ENCODE measurements around the gene OTOG.

OTOG gene

DNA sequence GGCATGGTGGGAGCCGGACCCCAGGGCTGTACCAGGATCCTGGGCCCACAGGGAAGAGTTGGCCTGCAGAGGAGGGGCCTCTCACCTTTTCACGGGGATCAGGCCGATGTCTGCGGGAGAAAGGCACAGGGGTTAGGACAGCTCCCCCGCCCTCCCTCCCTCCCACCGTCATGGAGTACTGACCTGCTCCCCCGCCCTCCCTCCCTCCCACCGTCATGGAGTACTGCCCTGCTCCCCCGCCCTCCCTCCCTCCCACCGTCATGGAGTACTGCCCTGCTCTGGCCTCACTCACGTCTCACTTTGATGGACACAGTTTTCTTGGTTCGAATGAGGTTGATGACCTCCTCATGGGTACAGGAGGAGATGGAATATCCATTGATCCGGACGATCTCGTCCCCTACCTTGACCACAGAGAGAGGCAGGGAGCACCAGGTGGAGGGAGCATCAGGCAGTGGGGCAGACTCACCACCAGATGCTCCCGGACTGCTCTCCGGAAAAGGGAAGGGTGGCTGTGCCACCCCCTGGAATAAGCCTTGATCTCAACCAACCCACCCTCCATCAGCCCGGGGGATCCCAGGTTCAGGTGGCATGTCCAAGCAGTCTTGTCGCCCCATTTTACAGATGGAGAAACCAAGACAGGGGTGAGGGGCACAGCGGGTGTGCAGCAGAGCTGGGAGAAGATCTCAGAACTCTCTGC is 20.0 kb upstream of the OTOG start:
- no peak for DNase-seq (ENCODE audit: low read depth)
- TF ChIP-seq, protein P1, sequence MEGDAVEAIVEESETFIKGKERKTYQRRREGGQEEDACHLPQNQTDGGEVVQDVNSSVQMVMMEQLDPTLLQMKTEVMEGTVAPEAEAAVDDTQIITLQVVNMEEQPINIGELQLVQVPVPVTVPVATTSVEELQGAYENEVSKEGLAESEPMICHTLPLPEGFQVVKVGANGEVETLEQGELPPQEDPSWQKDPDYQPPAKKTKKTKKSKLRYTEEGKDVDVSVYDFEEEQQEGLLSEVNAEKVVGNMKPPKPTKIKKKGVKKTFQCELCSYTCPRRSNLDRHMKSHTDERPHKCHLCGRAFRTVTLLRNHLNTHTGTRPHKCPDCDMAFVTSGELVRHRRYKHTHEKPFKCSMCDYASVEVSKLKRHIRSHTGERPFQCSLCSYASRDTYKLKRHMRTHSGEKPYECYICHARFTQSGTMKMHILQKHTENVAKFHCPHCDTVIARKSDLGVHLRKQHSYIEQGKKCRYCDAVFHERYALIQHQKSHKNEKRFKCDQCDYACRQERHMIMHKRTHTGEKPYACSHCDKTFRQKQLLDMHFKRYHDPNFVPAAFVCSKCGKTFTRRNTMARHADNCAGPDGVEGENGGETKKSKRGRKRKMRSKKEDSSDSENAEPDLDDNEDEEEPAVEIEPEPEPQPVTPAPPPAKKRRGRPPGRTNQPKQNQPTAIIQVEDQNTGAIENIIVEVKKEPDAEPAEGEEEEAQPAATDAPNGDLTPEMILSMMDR (conservative IDR thresholded peaks at IDR 0.05; ENCODE audit: low read length): no peak
- no peak overlapping the region for H3K4me3 ChIP-seq (ENCODE audit: low read length)

DNA sequence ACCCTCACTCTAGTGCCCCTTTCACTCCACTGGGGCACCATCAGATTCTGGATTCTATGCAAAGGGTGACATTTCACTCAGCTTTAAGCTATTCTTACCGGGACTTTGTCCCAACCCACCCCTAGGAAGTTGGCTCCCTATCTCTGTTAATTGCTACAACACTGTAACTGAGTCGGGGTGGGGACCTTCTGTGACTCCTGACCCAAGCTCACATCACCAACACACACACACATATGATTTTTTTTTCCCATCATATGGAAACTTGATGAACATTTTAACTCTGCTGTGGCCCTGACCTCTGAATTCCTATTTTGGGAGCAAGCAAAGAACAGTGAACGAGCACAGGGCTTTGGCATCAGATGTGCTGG is 19.4 kb upstream of the OTOG start:
- TF ChIP-seq, protein P1 (conservative IDR thresholded peaks at IDR 0.05; ENCODE audit: low read length): no peak
- H3K4me3 ChIP-seq (ENCODE audit: low read length): no peak overlapping the region
- DNase-seq (ENCODE audit: low read depth): no peak

DNA sequence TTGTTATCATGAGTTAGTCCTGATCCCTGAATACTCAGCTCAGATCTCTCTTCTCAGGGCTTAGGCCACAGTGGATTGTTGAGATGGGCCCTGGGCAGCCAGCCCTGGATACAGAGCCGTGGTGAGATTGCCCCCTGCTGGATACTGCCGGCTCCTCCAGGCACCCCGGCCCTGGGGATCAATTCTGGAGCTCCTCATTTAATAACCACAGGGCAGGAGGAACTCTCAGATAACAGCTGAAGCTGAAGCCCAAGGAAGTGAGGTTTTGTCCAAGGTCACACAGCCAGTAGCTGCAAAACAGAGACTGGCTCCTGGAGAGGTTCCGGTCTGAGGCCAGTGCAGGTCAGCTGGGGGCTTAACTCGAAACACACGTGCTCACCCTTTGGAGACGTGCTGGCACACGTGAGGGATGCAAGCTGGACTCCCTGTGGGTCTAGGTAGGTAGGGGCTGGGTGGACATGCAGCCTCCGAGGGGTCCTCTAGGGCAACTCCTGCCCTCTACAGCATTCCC is 18.8 kb upstream of the OTOG start:
- DNase-seq (ENCODE audit: low read depth): peak; percentile 26
- TF ChIP-seq, protein P1 (conservative IDR thresholded peaks at IDR 0.05; ENCODE audit: low read length): peak; percentile 63
- no peak overlapping the region for H3K4me3 ChIP-seq (ENCODE audit: low read length)

DNA sequence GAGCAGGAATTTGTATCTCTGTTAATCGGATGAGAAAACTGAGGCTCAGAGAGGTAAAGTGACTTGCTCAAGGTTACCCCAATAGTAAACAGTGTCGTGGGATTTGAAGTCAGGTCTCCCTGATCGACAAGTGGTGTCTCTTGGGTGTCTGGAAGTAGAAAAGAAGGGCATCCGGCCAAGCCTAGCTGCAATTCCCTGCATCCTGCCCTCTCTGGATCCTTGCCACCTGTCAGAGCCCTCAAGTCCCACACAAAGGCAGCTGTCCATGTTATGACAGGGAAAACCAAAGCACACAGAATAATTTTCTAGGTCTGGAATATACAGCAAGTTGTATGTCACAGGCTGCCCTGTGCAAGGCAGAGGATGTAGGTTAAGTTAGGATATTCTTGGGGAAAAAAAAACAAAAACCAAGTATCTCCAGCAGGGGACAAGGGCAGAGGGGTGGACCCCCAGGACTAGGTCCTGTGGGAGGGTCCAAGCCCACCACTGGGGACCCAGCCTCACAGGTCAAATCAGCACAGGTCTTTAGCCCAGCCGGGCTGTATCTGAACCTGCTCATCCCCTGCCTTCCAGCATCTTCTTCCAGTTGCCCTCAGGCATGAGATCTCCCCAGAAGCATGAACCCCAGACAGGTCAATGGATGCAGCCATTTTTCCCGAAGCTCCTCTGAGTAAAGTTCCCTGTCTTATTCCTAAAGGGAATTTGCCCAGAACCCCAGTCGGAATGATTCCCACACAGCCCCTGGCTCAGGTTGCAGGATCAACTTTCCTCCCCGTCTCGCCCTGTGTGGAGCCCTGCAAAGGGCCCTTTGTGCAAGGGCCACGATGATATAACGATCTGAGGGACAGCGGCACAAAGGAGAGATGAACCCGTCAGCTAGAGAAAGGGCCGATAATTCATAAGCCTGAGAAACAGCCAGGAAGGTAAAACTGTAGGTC is 17.9 kb upstream of the OTOG start:
- TF ChIP-seq, protein P1 (conservative IDR thresholded peaks at IDR 0.05; ENCODE audit: low read length): no peak
- peak; percentile 10 for DNase-seq (ENCODE audit: low read depth)
- no peak overlapping the region for H3K4me3 ChIP-seq (ENCODE audit: low read length)

DNA sequence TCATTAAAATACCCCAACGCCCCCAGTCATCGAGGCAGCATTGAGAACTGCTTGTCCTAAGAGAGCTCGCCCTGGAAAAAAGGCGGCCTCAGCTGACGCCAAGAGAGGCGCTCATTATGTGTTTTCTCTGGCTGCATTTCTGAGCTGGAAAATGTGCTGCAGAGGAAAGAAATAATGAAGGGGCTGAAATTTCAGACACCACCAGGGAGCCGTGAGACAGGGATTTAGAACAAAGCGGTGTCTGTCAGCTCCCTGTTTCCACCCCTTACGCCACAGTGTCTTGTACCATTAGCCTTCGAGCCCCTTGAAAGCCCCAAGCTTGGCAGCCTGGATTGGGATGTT is 17.2 kb upstream of the OTOG start:
- no peak for DNase-seq (ENCODE audit: low read depth)
- TF ChIP-seq, protein P1 (conservative IDR thresholded peaks at IDR 0.05; ENCODE audit: low read length): no peak
- no peak overlapping the region for H3K4me3 ChIP-seq (ENCODE audit: low read length)

DNA sequence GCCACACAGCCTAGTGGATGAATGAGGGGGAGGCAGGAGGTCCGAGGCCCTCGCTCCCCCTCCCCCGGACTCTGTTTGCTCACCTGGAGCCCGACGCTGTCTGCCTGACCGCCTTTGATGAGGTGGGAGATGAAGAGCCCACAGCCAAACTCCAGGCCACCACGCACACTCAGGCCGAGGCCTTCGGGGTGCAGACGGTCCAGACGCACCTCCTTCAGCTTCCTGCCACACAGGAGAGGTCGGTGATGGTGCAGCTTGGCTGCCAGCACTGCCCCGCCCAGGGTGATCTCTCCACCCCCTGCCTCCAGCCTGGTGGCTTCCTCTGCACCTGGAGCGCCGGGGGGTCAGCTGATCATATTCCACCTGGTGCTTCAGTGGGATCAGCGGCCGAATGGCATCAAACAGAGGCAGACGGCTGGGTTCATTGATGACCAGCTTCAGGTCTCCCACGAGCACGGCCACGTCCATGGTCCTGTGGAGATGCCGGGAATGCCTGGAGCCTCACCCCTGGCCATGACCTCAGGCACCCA is 15.9 kb upstream of the OTOG start:
- DNase-seq (ENCODE audit: low read depth): no peak
- no peak overlapping the region for H3K4me3 ChIP-seq (ENCODE audit: low read length)
- TF ChIP-seq, protein P1 (conservative IDR thresholded peaks at IDR 0.05; ENCODE audit: low read length): no peak
